OCI-LY3 (cell line): ENCODE data around the gene ADGRF3.
"Not testable (repeated sequence)": the region's sequence is repeated elsewhere in the genome, so short reads cannot be mapped to it uniquely, and the experiment has no call there.

Experiments
- H2AFZ ChIP-seq: fragments of 200-600, 300-600 bp; shearing (Covaris generic); 2 replicates; pipeline ENCODE4 v1.6.0; 2014; ENCODE audit warnings: antibody characterized with exemption, low read depth, low read length
- H3K27ac ChIP-seq: fragments of 200-600, 300-600 bp; sonication (generic); 2 replicates; pipeline ENCODE4 v1.5.1; 2014; ENCODE audit warnings: mild to moderate bottlenecking, low read length, moderate library complexity, mixed read lengths
- H3K27me3 ChIP-seq: fragments of 200-600, 300-600 bp; sonication (generic); 2 replicates; pipeline ENCODE4 v1.6.1; 2014; ENCODE audit warnings: low read depth, low read length, mixed read lengths
- H3K36me3 ChIP-seq: fragments of 200-600, 300-600 bp; sonication (generic); replicated peaks from 2 replicates; pipeline ENCODE3; 2014; ENCODE audit warnings: low read depth, low read length, mixed read lengths
- H3K4me1 ChIP-seq: fragments of 300-600, 200-600 bp; sonication (generic); 2 replicates; pipeline ENCODE4 v1.6.1; 2014; ENCODE audit warnings: low read length, mixed read lengths
- H3K4me2 ChIP-seq: fragments of 200-600, 300-600 bp; sonication (generic); 2 replicates; pipeline ENCODE4 v1.6.1; 2014; ENCODE audit warnings: low read length, mixed read lengths
- H3K4me3 ChIP-seq: fragments of 300-600, 200-600 bp; sonication (generic); 2 replicates; pipeline ENCODE4 v1.5.1; 2014; ENCODE audit warnings: antibody characterized with exemption, mild to moderate bottlenecking, low read length, moderate library complexity
- H3K79me2 ChIP-seq: fragments of 300-600, 200-600 bp; shearing (Covaris generic); 2 replicates; pipeline ENCODE4 v1.6.1; 2014; ENCODE audit warnings: mild to moderate bottlenecking, low read length, mixed read lengths
- H3K9ac ChIP-seq: fragments of 300-600, 200-600 bp; shearing (Covaris generic); 2 replicates; pipeline ENCODE4 v1.6.0; 2014; ENCODE audit warnings: mild to moderate bottlenecking, low read length, moderate library complexity
- H3K9me3 ChIP-seq: fragments of 200-600, 300-600 bp; shearing (Covaris generic); 2 replicates; pipeline ENCODE4 v1.6.1; 2014; ENCODE audit warnings: low read length, mixed read lengths; ENCODE audit not compliant: insufficient read depth
- H4K20me1 ChIP-seq: fragments of 200-600, 300-600 bp; sonication (generic); 2 replicates; pipeline ENCODE4 v1.6.1; 2016; ENCODE audit warnings: low read length, mixed read lengths; ENCODE audit not compliant: insufficient read depth
- CTCF ChIP-seq: fragments of 200-600, 300-600 bp; sonication (generic); IDR thresholded peaks from 2 replicates; pipeline ENCODE4 v1.5.1; 2014; ENCODE audit warnings: antibody characterized with exemption, low read length, low read depth
- EZH2phosphoT487 ChIP-seq: fragments of 200-600 bp; shearing (Covaris generic); IDR thresholded peaks from 2 replicates; pipeline ENCODE4 v1.6.1; 2018; ENCODE audit warnings: antibody characterized with exemption, mixed run types, low read depth

ADGRF3 gene

GRCh38 chr2:26326514-26326913 lies 20.1 kb downstream of the ADGRF3 start:
- H3K36me3 ChIP-seq = no peaks in the 10 kb centered on the region
- H3K9ac ChIP-seq = no peak overlapping the region
- H3K4me3 ChIP-seq = no peak overlapping the region
- no peaks in the 10 kb centered on the region for H3K9me3 ChIP-seq
- H3K27ac ChIP-seq = no peak overlapping the region
- H2AFZ ChIP-seq = no peak overlapping the region
- no peak overlapping the region for H3K4me2 ChIP-seq
- TF ChIP-seq CTCF (no peak), EZH2phosphoT487 (no peak)
- H3K27me3 ChIP-seq = peaks cover 18% of the 10 kb centered on the region; the same call in 1 of the 2 replicates
- H3K79me2 ChIP-seq = no peaks in the 10 kb centered on the region
- peaks cover 20% of the 10 kb centered on the region for H3K4me1 ChIP-seq
- H4K20me1 ChIP-seq = no peaks in the 10 kb centered on the region

DNA sequence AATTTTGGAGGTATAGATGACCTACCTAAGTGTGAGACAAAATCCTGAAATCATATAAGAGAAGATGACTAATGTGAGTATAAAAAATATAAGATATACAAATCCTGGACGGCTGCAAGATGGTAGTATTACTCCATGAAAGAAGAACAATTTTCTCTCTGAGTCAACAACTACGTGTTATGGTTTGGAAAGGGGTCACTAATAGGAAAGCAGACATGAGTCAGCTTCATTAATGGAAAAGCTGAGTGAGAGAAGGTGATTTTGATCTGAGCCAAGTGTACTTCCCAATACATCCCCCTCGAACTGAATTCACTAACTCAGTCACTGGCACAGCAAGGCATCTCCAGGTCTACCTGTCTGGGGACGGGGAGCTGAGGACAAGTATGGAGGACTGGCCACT lies 20.7 kb downstream of the ADGRF3 start:
- TF ChIP-seq CTCF = no peak
- TF ChIP-seq EZH2phosphoT487 = no peak
- Histone ChIP-seq H3K4me1 (peaks cover 20% of the 10 kb centered on the region), H3K79me2 (no peaks in the 10 kb centered on the region), H3K9ac (no peak overlapping the region), H3K27ac (no peak overlapping the region), H3K27me3 (peaks cover 18% of the 10 kb centered on the region; the same call in 1 of the 2 replicates), H2AFZ (no peak overlapping the region), H4K20me1 (no peaks in the 10 kb centered on the region), H3K9me3 (no peaks in the 10 kb centered on the region), H3K4me3 (no peak overlapping the region), H3K4me2 (no peak overlapping the region), H3K36me3 (no peaks in the 10 kb centered on the region)

GRCh38 chr2:26324903-26325302 lies 21.7 kb downstream of the ADGRF3 start:
- Histone ChIP-seq H3K4me2 (no peak overlapping the region), H3K36me3 (no peaks in the 10 kb centered on the region), H3K9me3 (no peaks in the 10 kb centered on the region), H2AFZ (no peak overlapping the region), H3K27me3 (peaks cover 18% of the 10 kb centered on the region; the same call in 1 of the 2 replicates), H3K27ac (no peak overlapping the region), H4K20me1 (no peaks in the 10 kb centered on the region), H3K4me3 (no peak overlapping the region), H3K4me1 (peaks cover 20% of the 10 kb centered on the region), H3K79me2 (no peaks in the 10 kb centered on the region), H3K9ac (no peak overlapping the region)
- TF ChIP-seq EZH2phosphoT487 = no peak
- TF ChIP-seq CTCF = no peak

GRCh38 chr2:26324479-26324878 lies 22.1 kb downstream of the ADGRF3 start:
- not testable (repeated sequence) for H3K4me2 ChIP-seq

GRCh38 chr2:26318950-26319349 lies 27.6 kb downstream of the ADGRF3 start:
- TF ChIP-seq CTCF (no peak), EZH2phosphoT487 (no peak)
- Histone ChIP-seq H3K9ac (no peak overlapping the region), H4K20me1 (no peaks in the 10 kb centered on the region), H3K4me3 (no peak overlapping the region), H3K4me1 (no peaks in the 10 kb centered on the region), H2AFZ (no peak overlapping the region), H3K36me3 (no peaks in the 10 kb centered on the region), H3K27me3 (no peaks in the 10 kb centered on the region), H3K79me2 (no peaks in the 10 kb centered on the region), H3K9me3 (no peaks in the 10 kb centered on the region), H3K27ac (no peak overlapping the region), H3K4me2 (no peak overlapping the region)

More at GRCh38 chr2:26324479-26324878, 22.1 kb downstream of the ADGRF3 start:
- not testable (repeated sequence) for H3K4me3 ChIP-seq, H3K79me2 ChIP-seq, H3K36me3 ChIP-seq, H3K27ac ChIP-seq, H4K20me1 ChIP-seq, H3K9me3 ChIP-seq, H3K9ac ChIP-seq, H2AFZ ChIP-seq
- Histone ChIP-seq H3K27me3 (peaks cover 18% of the 10 kb centered on the region; the same call in 1 of the 2 replicates), H3K4me1 (peaks cover 15% of the 10 kb centered on the region)
